Measurements from ENCODE around the gene NOM1. TPM values are rescaled to one million over a fixed set of nuclear protein-coding genes. Genes with fewer than 3 reads are reported as not detected.

Gene NOM1
- polyA plus RNA-seq, 1 experiment, result 10.4 TPM

DNA sequence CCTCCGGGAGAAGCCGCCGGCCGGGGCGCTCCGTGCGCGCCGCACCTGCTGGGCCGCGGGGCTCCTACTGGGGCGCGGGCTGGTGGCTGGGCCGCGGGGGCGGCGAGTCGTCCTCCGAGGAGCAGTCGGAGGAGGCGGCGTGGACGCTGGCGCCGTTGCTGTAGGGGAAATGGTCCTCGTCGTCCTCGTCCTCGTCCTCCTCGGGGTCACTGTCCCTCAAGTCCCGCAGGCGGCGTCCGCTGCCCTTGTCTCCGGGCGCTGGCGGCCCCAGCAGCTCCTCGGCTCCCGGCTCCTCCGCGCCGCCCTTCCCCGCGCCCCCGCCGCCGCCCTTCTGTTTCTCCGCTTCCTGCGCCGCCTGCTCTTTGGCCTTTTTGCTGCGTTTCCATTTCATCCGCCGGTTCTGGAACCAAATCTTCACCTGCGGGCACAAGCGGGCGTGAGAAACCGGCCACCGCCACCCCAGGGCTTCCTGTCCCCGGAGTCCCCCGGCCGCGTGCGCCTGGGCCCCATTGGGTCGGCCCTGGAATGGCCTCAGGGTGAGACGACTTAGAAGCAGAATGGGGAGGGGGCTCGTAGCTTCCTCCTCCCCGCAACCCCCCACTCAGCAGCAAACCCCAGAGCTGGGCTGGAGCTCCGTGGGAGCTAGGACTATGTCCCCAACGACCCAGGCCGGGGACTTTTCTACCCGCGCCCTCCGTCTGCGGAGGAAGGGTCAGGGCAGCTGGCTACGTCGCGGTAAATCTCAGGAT is 56.1 kb downstream of the NOM1 start:
- CTCF ChIA-PET, result no interaction called here

DNA sequence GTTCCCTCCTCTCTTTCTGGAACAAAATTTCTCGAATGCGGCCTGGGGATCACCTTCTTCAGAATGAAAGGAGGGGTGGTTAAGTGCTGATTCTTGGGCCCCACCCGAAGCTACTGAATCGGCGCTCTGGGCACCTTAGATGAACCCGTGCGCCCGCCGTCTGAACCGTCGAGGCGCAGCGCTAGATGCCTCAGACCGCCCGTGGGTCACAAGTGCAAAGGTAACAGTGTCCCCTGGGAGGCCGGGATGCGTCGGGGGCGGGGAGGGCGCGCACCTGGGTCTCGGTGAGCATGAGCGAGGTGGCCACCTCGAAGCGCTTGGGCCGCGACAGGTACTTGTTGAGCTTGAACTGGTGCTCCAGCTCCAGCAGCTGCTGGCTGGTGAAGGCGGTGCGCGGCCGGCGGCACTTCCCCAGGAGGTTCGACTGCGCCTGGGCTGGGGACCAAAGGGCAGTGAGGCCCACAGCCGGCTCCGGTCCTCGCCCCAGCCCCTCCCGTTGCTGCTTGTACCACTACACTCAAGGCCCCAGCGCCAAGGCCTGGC is 56.8 kb downstream of the NOM1 start:
- no peak for DNase-seq (ENCODE audit: low read depth, low spot score)
- Histone ChIP-seq H3K27ac (ENCODE audit: low read depth, low read length) (no peak overlapping the region), H3K4me3 (ENCODE audit: low read depth, low read length) (no peak overlapping the region), H3K27me3 (ENCODE audit: control insufficient read depth, insufficient read depth, low read length) (peaks cover 78% of the 10 kb centered on the region), H3K9me3 (ENCODE audit: control insufficient read depth, insufficient read depth, low read length) (peaks cover 13% of the 10 kb centered on the region)
- ChIA-PET POLR2A (no interaction called here), CTCF (no interaction called here)
- TF ChIP-seq, protein P1, sequence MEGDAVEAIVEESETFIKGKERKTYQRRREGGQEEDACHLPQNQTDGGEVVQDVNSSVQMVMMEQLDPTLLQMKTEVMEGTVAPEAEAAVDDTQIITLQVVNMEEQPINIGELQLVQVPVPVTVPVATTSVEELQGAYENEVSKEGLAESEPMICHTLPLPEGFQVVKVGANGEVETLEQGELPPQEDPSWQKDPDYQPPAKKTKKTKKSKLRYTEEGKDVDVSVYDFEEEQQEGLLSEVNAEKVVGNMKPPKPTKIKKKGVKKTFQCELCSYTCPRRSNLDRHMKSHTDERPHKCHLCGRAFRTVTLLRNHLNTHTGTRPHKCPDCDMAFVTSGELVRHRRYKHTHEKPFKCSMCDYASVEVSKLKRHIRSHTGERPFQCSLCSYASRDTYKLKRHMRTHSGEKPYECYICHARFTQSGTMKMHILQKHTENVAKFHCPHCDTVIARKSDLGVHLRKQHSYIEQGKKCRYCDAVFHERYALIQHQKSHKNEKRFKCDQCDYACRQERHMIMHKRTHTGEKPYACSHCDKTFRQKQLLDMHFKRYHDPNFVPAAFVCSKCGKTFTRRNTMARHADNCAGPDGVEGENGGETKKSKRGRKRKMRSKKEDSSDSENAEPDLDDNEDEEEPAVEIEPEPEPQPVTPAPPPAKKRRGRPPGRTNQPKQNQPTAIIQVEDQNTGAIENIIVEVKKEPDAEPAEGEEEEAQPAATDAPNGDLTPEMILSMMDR (IDR thresholded peaks at IDR 0.05; ENCODE audit: low read depth, low read length), result no peak

More for the DNA sequence above, 56.1 kb downstream of the NOM1 start:
- Histone ChIP-seq H3K27me3 (ENCODE audit: control insufficient read depth, insufficient read depth, low read length) (peaks cover 79% of the 10 kb centered on the region), H3K9me3 (ENCODE audit: control insufficient read depth, insufficient read depth, low read length) (peaks cover 16% of the 10 kb centered on the region), H3K4me3 (ENCODE audit: low read depth, low read length) (no peak overlapping the region), H3K27ac (ENCODE audit: low read depth, low read length) (no peak overlapping the region)
- DNase-seq (ENCODE audit: low read depth, low spot score), result no peak
- TF ChIP-seq, protein P1 (IDR thresholded peaks at IDR 0.05; ENCODE audit: low read depth, low read length), result no peak
- POLR2A ChIA-PET, result no interaction called here

DNA sequence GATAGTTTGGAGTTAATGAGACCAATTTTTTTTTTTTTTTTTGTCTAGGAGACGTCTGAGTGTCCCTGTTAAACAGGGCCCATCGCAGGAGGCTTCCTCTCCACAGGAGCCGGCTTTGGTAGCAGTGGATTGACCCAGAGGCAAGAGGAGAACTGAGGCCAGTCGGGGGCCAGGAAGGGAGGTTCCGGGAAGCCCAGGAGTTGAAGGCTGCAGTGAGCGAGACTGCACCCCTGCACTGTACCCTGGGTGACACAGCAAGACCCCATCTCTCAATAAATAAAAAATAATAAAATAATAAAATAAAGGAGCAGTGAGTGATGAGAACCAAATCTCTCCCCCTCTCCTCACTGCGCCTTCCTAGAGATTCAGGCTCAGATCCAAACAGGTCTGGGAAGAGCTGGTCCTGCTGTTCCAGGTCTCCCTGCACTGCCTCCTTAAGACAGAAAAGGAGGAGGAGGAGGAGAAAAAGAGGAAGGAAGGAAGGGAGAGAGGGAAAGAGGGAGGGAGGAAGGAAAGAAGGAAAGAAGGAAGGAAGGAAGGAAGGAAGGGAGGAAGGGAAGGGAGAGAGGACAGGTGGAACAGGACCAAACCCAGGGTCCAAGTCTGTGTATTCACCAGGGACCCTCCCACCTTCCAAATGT is 57.4 kb downstream of the NOM1 start:
- no peak overlapping the region for H3K4me3 ChIP-seq (ENCODE audit: low read depth, low read length)
- H3K9me3 ChIP-seq (ENCODE audit: control insufficient read depth, insufficient read depth, low read length), result peaks cover 13% of the 10 kb centered on the region
- H3K27me3 ChIP-seq (ENCODE audit: control insufficient read depth, insufficient read depth, low read length), result peaks cover 79% of the 10 kb centered on the region
- ChIA-PET POLR2A (no interaction called here), CTCF (no interaction called here)
- no peak overlapping the region for H3K27ac ChIP-seq (ENCODE audit: low read depth, low read length)
- TF ChIP-seq, protein P1 (IDR thresholded peaks at IDR 0.05; ENCODE audit: low read depth, low read length), result no peak
- DNase-seq (ENCODE audit: low read depth, low spot score), result no peak

DNA sequence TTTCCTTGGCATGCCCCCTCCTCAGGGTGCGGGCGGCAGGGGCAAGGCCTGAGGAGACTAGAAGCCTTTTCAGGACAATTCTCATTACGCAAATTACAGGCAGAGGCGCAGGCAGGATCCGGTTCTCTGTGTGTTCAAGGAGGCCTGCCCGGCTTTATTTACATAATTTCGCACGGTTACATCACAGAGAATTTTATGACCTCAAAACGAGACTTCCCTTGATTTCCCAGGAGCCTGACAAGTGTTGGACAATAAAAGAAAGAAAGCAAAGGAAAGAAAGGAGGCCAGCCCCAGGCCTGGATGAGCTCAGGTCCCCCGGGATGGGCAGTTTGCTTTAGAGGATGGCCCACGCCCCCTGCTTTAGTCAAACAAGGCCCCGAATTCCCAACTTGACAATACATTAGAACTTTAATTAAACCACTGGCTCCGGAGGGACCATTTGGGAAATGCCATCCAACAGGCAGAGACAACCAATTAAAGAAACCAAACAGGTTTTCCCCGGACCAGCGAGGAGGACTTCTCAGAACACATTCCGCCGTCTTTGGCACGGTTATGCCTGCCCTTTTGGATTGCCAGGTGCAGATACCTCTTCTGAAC is 58.1 kb downstream of the NOM1 start:
- no peak for DNase-seq (ENCODE audit: low read depth, low spot score)
- H3K27me3 ChIP-seq (ENCODE audit: control insufficient read depth, insufficient read depth, low read length), result peaks cover 79% of the 10 kb centered on the region
- ChIA-PET CTCF (no interaction called here), POLR2A (no interaction called here)
- no peak overlapping the region for H3K27ac ChIP-seq (ENCODE audit: low read depth, low read length)
- H3K4me3 ChIP-seq (ENCODE audit: low read depth, low read length), result no peak overlapping the region
- peaks cover 13% of the 10 kb centered on the region for H3K9me3 ChIP-seq (ENCODE audit: control insufficient read depth, insufficient read depth, low read length)
- TF ChIP-seq, protein P1 (IDR thresholded peaks at IDR 0.05; ENCODE audit: low read depth, low read length), result no peak
